Measurements from ENCODE around the gene FAM181B. TPM values are rescaled to one million over a fixed set of nuclear protein-coding genes. Genes with fewer than 3 reads are reported as not detected.

Gene FAM181B
- total RNA-seq, 1 donor from 2014 or later, result 1.8 TPM

GRCh38 chr11:82731691-82732277, 1.9 kb downstream of the FAM181B start:
- no peaks in the 10 kb centered on the region for H3K36me3 ChIP-seq (ENCODE audit: control insufficient read depth, insufficient read depth, low read length)
- DNase-seq (ENCODE audit: low read depth) (no peak), FAIRE-seq (no peak)
- no peak overlapping the region for H3K4me3 ChIP-seq (ENCODE audit: low read depth, low read length)
- H3K27me3 ChIP-seq (ENCODE audit: control insufficient read depth, insufficient read depth, low read length), result peaks cover 9% of the 10 kb centered on the region
- TF ChIP-seq, protein P1, sequence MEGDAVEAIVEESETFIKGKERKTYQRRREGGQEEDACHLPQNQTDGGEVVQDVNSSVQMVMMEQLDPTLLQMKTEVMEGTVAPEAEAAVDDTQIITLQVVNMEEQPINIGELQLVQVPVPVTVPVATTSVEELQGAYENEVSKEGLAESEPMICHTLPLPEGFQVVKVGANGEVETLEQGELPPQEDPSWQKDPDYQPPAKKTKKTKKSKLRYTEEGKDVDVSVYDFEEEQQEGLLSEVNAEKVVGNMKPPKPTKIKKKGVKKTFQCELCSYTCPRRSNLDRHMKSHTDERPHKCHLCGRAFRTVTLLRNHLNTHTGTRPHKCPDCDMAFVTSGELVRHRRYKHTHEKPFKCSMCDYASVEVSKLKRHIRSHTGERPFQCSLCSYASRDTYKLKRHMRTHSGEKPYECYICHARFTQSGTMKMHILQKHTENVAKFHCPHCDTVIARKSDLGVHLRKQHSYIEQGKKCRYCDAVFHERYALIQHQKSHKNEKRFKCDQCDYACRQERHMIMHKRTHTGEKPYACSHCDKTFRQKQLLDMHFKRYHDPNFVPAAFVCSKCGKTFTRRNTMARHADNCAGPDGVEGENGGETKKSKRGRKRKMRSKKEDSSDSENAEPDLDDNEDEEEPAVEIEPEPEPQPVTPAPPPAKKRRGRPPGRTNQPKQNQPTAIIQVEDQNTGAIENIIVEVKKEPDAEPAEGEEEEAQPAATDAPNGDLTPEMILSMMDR (IDR thresholded peaks at IDR 0.05; ENCODE audit: insufficient read depth, low read length, severe bottlenecking), result no peak

GRCh38 chr11:82730754-82731153, 2.9 kb downstream of the FAM181B start:
- Histone ChIP-seq H3K36me3 (ENCODE audit: control insufficient read depth, insufficient read depth, low read length) (no peaks in the 10 kb centered on the region), H3K27me3 (ENCODE audit: control insufficient read depth, insufficient read depth, low read length) (peaks cover 9% of the 10 kb centered on the region), H3K4me3 (ENCODE audit: low read depth, low read length) (no peak overlapping the region)
- no peak for FAIRE-seq
- TF ChIP-seq, protein P1 (IDR thresholded peaks at IDR 0.05; ENCODE audit: insufficient read depth, low read length, severe bottlenecking), result no peak
- DNase-seq (ENCODE audit: low read depth), result no peak

GRCh38 chr11:82730286-82730685, 3.4 kb downstream of the FAM181B start:
- TF ChIP-seq, protein P1 (IDR thresholded peaks at IDR 0.05; ENCODE audit: insufficient read depth, low read length, severe bottlenecking), result no peak

DNA sequence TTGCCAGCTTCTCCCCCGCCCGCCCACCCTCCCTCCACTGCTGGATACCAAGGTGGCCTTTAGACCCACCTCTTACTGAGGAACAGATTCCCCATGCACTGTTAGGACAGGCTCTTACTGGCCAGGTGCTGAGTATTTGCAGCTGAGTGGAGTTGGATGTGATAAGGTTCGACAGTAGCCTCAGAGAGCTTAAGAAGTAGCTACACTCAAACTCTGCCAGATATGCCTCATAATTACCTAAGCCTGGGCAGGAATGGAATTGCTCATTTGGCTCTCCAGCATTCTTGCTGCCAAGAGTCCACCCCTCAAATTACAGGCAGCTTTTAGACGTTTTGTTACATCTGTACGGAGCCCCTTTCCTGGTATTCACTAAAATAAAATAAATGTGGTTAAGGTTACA, 9.6 kb downstream of the FAM181B start:
- DNase-seq (ENCODE audit: low read depth) (no peak), FAIRE-seq (no peak)
- no peak overlapping the region for H3K4me3 ChIP-seq (ENCODE audit: low read depth, low read length)
- TF ChIP-seq, protein P1 (IDR thresholded peaks at IDR 0.05; ENCODE audit: insufficient read depth, low read length, severe bottlenecking), result no peak
- H3K36me3 ChIP-seq (ENCODE audit: control insufficient read depth, insufficient read depth, low read length), result no peaks in the 10 kb centered on the region
- no peaks in the 10 kb centered on the region for H3K27me3 ChIP-seq (ENCODE audit: control insufficient read depth, insufficient read depth, low read length)

More at GRCh38 chr11:82730286-82730685, 3.4 kb downstream of the FAM181B start:
- FAIRE-seq (no peak), DNase-seq (ENCODE audit: low read depth) (peak; percentile 56)
- Histone ChIP-seq H3K27me3 (ENCODE audit: control insufficient read depth, insufficient read depth, low read length) (peaks cover 9% of the 10 kb centered on the region), H3K36me3 (ENCODE audit: control insufficient read depth, insufficient read depth, low read length) (no peaks in the 10 kb centered on the region), H3K4me3 (ENCODE audit: low read depth, low read length) (no peak overlapping the region)

DNA sequence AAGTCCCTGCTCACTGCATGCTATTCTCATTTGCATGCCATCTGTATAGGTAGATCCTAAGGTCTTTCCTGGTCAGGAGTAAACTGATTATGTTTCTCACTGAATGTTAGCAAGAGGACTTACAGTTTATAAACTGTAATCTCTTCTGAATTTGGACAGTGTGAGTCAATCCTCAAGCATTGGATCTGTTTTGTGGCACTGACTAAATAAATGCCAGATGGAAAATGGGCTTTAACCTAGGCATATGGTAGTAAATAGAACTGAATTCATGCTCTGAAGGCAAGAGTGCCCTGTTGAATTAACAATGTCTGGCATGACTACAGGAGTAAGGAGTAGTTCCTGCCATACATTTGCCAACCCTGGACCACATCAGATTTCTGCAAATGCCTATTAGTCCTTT, 11.4 kb downstream of the FAM181B start:
- DNase-seq (ENCODE audit: low read depth), result no peak
- no peaks in the 10 kb centered on the region for H3K27me3 ChIP-seq (ENCODE audit: control insufficient read depth, insufficient read depth, low read length)
- no peak for FAIRE-seq
- no peak overlapping the region for H3K4me3 ChIP-seq (ENCODE audit: low read depth, low read length)
- no peaks in the 10 kb centered on the region for H3K36me3 ChIP-seq (ENCODE audit: control insufficient read depth, insufficient read depth, low read length)
- TF ChIP-seq, protein P1 (IDR thresholded peaks at IDR 0.05; ENCODE audit: insufficient read depth, low read length, severe bottlenecking), result no peak
